ENCODE data around the gene AK8. TPM values are rescaled to one million over a fixed set of nuclear protein-coding genes. Genes with fewer than 3 reads are reported as not detected.

AK8 gene
- total and polyA plus RNA-seq, 12 donors: 0.09 to 1.0 (median 0.21) TPM; not detected in 6

- ATAC-seq: peak; percentile 73 to 90 (median 82)
- 9 to 11% methylated on average over 42 of the region's 42 CpGs for WGBS, 2 donors
- TF ChIP-seq CTCF (IDR thresholded peaks at IDR 0.05): no peak
These were observed 792 bp upstream of the AK8 start, which contains the start of gene SPACA9 for GRCh38 chr9:132878695-132879456. SPACA9 (plus strand) TSS chr9:132878898; CDS start chr9:132883948, 5,050 bp downstream.

GRCh38 chr9:132877458-132877823, 643 bp downstream of the AK8 start:
- H3K27me3 ChIP-seq: no peaks in the 10 kb centered on the region
- no peak for ATAC-seq
- H3K36me3 ChIP-seq: no peaks in the 10 kb centered on the region
- H3K9me3 ChIP-seq: no peaks in the 10 kb centered on the region
- no peak for DNase-seq
- intact Hi-C loops (cut with DNase I): no loop called here
- WGBS, 2 donors: 38 to 48% methylated on average over 14 of the region's 14 CpGs
- H3K4me3 ChIP-seq: peak overlapping the region in 9 of 10 donors; percentile 75 to 100 (median 91)
- peaks cover 2 to 16% (median 7%) of the 10 kb centered on the region in 9 donors for H3K4me1 ChIP-seq
- H3K27ac ChIP-seq: no peak overlapping the region
- no peak for TF ChIP-seq CTCF (IDR thresholded peaks at IDR 0.05)

More at GRCh38 chr9:132878695-132879456, 792 bp upstream of the AK8 start, which contains the start of gene SPACA9:
- H3K4me3 ChIP-seq: peak within 1 kb of the TSS; percentile 75 to 100 (median 92)
- H3K9me3 ChIP-seq: no peaks in the 10 kb centered on the region
- H3K27me3 ChIP-seq: no peaks in the 10 kb centered on the region
- peaks cover 2 to 16% (median 7%) of the 10 kb centered on the region in 9 donors for H3K4me1 ChIP-seq
- peak; percentile 70 to 78 for DNase-seq
- H3K27ac ChIP-seq: peak within 1 kb of the TSS; percentile 24 to 85 (median 76)
- peaks cover 0 to 2% (median 0%) of the 10 kb centered on the region in 9 donors for H3K36me3 ChIP-seq
- intact Hi-C loops (cut with DNase I): no loop called here

- TF ChIP-seq CTCF (IDR thresholded peaks at IDR 0.05): no peak
- WGBS, 2 donors: 85 to 93% methylated on average over 3 of the region's 3 CpGs
- no peaks in the 10 kb centered on the region for H3K27me3 ChIP-seq
- no peak overlapping the region for H3K4me3 ChIP-seq
- intact Hi-C loops (cut with DNase I): no loop called here
- H3K4me1 ChIP-seq: peaks cover 2 to 16% (median 7%) of the 10 kb centered on the region in 9 donors
- H3K36me3 ChIP-seq: no peaks in the 10 kb centered on the region
- H3K9me3 ChIP-seq: no peaks in the 10 kb centered on the region
- no peak overlapping the region for H3K27ac ChIP-seq
- ATAC-seq (no peak), DNase-seq (no peak)
These were observed 1.2 kb downstream of the AK8 start for GRCh38 chr9:132876849-132877248.

DNA sequence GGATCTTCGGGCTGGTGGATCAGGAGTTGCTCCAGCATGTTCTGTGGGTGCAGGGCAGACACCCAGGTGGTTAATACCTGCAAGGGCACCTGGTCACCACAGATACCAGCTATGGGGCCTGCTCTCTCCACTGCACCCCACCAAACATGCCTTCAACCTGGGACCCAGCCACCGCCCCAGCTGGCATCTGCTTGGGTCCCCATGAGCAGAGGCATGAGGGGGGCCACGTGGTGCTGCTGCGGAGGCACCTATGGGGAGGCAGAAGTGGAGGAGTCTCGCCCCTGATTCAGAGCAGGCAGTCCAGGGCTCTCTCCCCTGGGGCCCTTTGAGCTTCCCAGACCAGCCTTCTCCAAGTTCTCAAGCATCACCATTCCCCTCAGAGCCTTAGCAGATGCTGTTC, 2.9 kb downstream of the AK8 start:
- DNase-seq (no peak), ATAC-seq (no peak)
- no peaks in the 10 kb centered on the region for H3K36me3 ChIP-seq
- intact Hi-C loops (cut with DNase I): no loop called here
- no peak for TF ChIP-seq CTCF (IDR thresholded peaks at IDR 0.05)
- no peaks in the 10 kb centered on the region for H3K9me3 ChIP-seq
- 84% methylated on average over 5 of the region's 5 CpGs for WGBS, 2 donors
- no peaks in the 10 kb centered on the region for H3K27me3 ChIP-seq
- H3K4me1 ChIP-seq: peaks cover 2 to 16% (median 8%) of the 10 kb centered on the region in 9 donors
- no peak overlapping the region for H3K4me3 ChIP-seq
- no peak overlapping the region for H3K27ac ChIP-seq
